CD4-positive, alpha-beta T cell (primary cell): ENCODE measurements around the gene CH25H. TPM values are rescaled to one million over a fixed set of nuclear protein-coding genes. Genes with fewer than 3 reads are reported as not detected.

Experiments used
- ATAC-seq: fragments of 200-7000 bp; cut with Tn5 transposase; one replicate; pipeline ENCODE4 v1.10.0; 2022; ENCODE audit warnings: mild to moderate bottlenecking; ENCODE audit not compliant: poor library complexity
- CTCF ChIA-PET: fragments of 350-600 bp; sonication (Branson Sonifier 250); formaldehyde crosslinking; loops from one replicate; lab custom pipeline; 2021; ENCODE audit warnings: antibody characterized with exemption, inconsistent platforms; lab: Charles Lee
- POLR2A ChIA-PET: fragments of 350-600 bp; sonication (Branson Sonifier 250); formaldehyde crosslinking; loops from one replicate; lab custom pipeline; 2021; ENCODE audit warnings: antibody characterized with exemption, inconsistent platforms; lab: Charles Lee
- DNase-seq, 14 experiments: peaks; one replicate each; pipeline ENCODE4 v3.0.0-alpha.2; 2013 to 2020; ENCODE audit warnings: mixed read lengths in 2 of 14
- H3K27ac ChIP-seq, 2 donors: one replicate each; pipeline versions ENCODE4 v1.5.1 to v1.7.0; 2013; ENCODE audit warnings: low read length in 2 of 2, low read depth in 1 of 2, mild to moderate bottlenecking in 1 of 2
- H3K27me3 ChIP-seq, 2 experiments: 1 replicate in 1 of 2; 2 replicates in 1 of 2; pipeline versions ENCODE4 v1.6.1 to v1.7.0; 2013; ENCODE audit warnings: low read length in 2 of 2, control low read depth in 1 of 2, mild to moderate bottlenecking in 1 of 2, moderate library complexity in 1 of 2; ENCODE audit not compliant: insufficient read depth in 2 of 2, control insufficient read depth in 1 of 2
- H3K36me3 ChIP-seq: one replicate; pipeline ENCODE4 v1.6.1; 2013; ENCODE audit warnings: low read length, control low read depth; ENCODE audit not compliant: insufficient read depth
- H3K4me1 ChIP-seq: one replicate; pipeline ENCODE4 v1.6.1; 2013; ENCODE audit warnings: low read length, control low read depth; ENCODE audit not compliant: insufficient read depth
- H3K4me3 ChIP-seq: one replicate; pipeline ENCODE4 v1.5.1; 2013; ENCODE audit warnings: mild to moderate bottlenecking, low read length, moderate library complexity
- H3K9me3 ChIP-seq, 2 experiments: 1 replicate in 1 of 2; 2 replicates in 1 of 2; pipeline versions ENCODE4 v1.6.1 to v1.7.0; 2013; ENCODE audit warnings: low read length in 2 of 2, mild to moderate bottlenecking in 2 of 2, control low read depth in 1 of 2, moderate library complexity in 1 of 2; ENCODE audit not compliant: control insufficient read depth in 1 of 2, insufficient read depth in 1 of 2
- H3K27ac Mint-ChIP-seq: one replicate; pipeline ENCODE4 v1.8.0; 2020; ENCODE audit warnings: mixed read lengths
- H3K27me3 Mint-ChIP-seq: one replicate; pipeline ENCODE4 v1.8.0; 2021; ENCODE audit warnings: mixed read lengths
- H3K36me3 Mint-ChIP-seq: one replicate; pipeline ENCODE4 v1.8.0; 2021; ENCODE audit warnings: low read depth, mixed read lengths
- H3K4me1 Mint-ChIP-seq: one replicate; pipeline ENCODE4 v1.8.0; 2021; ENCODE audit warnings: low read depth, mixed read lengths
- H3K4me3 Mint-ChIP-seq: one replicate; pipeline ENCODE4 v1.8.0; 2020; ENCODE audit warnings: mild to moderate bottlenecking, mixed read lengths
- H3K9me3 Mint-ChIP-seq: one replicate; pipeline ENCODE4 v1.8.0; 2020; ENCODE audit warnings: mixed read lengths
- intact Hi-C, 2 experiments: fragments of 100-400 bp; cut with DNase I in 1 of 2; cut with micrococcal nuclease in 1 of 2; formaldehyde crosslinking; loops; one replicate each; pipeline versions ENCODE4 v1.15.1 to v1.9.0; 2023 to 2025; cut with DNase I, micrococcal nuclease
- total RNA-seq, 174 experiments: library from RNA in 2 of 174; stranded (reverse) in 2 of 174; gene quantifications; one replicate each; pipeline ENCODE4 v1.2.3 and lab custom pipeline; 2021 to 2026
- TF ChIP-seq, protein P1 (sequence below): fragments of 200-600 bp; IDR thresholded peaks from one replicate; pipeline ENCODE4 v1.8.0; 2022; ENCODE audit warnings: antibody characterized with exemption, mild to moderate bottlenecking

The CH25H gene
- total RNA-seq, 2 experiments from 2014 or later: 0.49 to 0.50 TPM

DNA sequence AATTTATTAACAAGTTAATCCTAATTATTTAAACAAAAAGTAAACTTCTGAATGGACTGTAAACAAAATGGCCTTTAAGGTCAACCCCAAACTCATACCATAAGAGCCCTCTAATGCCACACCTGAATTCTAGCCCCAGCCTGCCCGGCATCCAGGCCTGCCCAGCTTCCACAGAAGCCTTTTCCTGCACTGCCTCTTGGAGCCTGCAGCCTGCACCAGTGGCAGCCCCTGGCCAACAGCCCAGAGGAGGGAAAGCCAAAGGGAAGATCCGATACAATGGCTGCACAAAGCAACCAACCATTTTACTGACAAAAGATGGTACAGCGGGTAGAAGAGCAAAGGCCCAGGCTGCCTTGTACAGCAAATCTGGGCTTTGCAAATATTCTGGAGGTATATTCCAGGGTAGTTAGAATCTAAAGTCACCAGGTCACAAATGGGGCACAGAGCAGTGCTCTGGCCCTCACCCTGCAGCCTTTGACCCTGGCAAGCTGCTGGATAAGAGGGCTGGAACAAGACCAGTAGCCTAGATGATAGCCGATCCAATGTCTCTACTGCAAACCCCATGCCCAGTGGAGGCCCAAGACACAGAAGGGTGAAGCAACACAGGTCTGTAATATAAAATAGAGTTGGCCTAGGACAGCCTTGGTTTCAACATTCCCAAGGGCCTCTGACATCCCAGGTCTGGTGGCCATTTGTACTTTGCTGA is 12.5 kb upstream of the CH25H start:
- H3K9me3 ChIP-seq: no peaks in the 10 kb centered on the region
- CTCF ChIA-PET: interaction anchor here (1.2 kb wide), 1 partner anchor 287 kb away, joined by 4 read pairs; no protein-coding TSS in a partner anchor
- no peak overlapping the region for H3K27ac ChIP-seq
- H3K4me1 ChIP-seq: peaks cover 3% of the 10 kb centered on the region
- POLR2A ChIA-PET: no interaction called here
- H3K27ac Mint-ChIP-seq: no peak overlapping the region
- H3K27me3 Mint-ChIP-seq: no peaks in the 10 kb centered on the region
- TF ChIP-seq, protein P1, sequence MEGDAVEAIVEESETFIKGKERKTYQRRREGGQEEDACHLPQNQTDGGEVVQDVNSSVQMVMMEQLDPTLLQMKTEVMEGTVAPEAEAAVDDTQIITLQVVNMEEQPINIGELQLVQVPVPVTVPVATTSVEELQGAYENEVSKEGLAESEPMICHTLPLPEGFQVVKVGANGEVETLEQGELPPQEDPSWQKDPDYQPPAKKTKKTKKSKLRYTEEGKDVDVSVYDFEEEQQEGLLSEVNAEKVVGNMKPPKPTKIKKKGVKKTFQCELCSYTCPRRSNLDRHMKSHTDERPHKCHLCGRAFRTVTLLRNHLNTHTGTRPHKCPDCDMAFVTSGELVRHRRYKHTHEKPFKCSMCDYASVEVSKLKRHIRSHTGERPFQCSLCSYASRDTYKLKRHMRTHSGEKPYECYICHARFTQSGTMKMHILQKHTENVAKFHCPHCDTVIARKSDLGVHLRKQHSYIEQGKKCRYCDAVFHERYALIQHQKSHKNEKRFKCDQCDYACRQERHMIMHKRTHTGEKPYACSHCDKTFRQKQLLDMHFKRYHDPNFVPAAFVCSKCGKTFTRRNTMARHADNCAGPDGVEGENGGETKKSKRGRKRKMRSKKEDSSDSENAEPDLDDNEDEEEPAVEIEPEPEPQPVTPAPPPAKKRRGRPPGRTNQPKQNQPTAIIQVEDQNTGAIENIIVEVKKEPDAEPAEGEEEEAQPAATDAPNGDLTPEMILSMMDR: no peak
- H3K36me3 ChIP-seq: peaks cover 26% of the 10 kb centered on the region
- no peak overlapping the region for H3K4me3 ChIP-seq
- ATAC-seq: no peak
- no peaks in the 10 kb centered on the region for H3K27me3 ChIP-seq
- no peak overlapping the region for H3K4me3 Mint-ChIP-seq
- peaks cover 66% of the 10 kb centered on the region for H3K36me3 Mint-ChIP-seq
- DNase-seq: no peak
- H3K4me1 Mint-ChIP-seq: peaks cover 11% of the 10 kb centered on the region
- no peaks in the 10 kb centered on the region for H3K9me3 Mint-ChIP-seq
- intact Hi-C loops: loop anchor here in 1 of 2 experiments (5.0 to 10.0 kb wide), 2 partner anchors 532 to 655 kb away; no protein-coding TSS in a partner anchor

DNA sequence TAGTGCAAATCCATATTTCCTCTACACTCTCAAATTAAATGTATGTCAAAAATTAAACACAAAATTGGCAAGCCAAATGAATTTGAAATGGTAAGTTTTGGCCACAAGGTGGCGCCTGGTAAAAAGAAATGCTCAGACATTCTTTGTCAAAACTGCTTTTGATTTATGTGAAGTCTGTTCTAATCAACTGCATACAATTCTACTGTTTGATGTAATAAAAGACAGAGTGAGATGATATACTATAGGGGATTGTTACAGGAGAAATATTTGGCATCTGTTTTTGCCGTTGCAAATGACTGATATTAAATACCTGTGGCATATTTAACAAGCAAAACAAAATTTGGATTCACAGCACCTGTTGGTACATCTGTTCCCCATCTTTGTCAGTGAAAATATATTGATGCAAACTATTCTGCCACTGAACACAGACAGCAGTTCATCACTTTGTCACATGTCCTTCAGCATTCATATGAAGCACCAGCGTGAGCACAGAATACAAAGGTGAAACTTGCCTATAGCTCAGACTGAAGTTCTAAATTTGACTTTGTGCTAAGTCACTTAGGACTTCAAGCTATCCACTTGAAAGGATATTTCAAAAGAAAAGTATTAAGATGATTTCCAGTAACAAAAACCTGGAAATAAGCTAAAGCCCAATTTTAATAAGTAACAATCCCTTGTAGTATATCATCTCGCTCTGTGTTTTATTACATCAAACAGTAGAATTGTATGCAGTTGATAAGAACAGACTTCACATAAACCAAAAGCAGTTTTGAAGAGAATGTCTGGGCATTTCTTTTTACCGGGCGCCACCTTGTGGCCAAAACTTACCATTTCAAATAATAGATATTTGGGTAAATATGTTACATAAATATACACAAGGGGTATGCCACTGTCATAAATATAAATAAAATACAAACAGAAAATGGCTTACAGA is 10.2 kb upstream of the CH25H start:
- TF ChIP-seq, protein P1: peak; percentile 77
- peaks cover 3% of the 10 kb centered on the region for H3K4me1 ChIP-seq
- no peaks in the 10 kb centered on the region for H3K9me3 ChIP-seq
- no peak overlapping the region for H3K27ac ChIP-seq
- DNase-seq (peak; percentile 39 to 80 (median 58)), ATAC-seq (peak; percentile 69)
- ChIA-PET CTCF (interaction anchor here (0.6 to 2.4 kb wide), 8 partner anchors 10 to 426 kb away, joined by 3 to 8 read pairs (median 4); partner anchors contain the start of genes CH25H and LIPA), POLR2A (interaction anchor here (1.1 to 1.6 kb wide), 4 partner anchors 84 to 337 kb away, joined by 3 to 5 read pairs (median 4); partner anchors contain the start of genes IFIT2 and STAMBPL1)
- Mint-ChIP-seq H3K36me3 (peaks cover 58% of the 10 kb centered on the region), H3K4me1 (peaks cover 10% of the 10 kb centered on the region), H3K27ac (peak overlapping the region; percentile 73), H3K9me3 (no peaks in the 10 kb centered on the region), H3K27me3 (peaks cover 3% of the 10 kb centered on the region), H3K4me3 (no peak overlapping the region)
- intact Hi-C loops: loop anchor here (1.0 to 10.0 kb wide), 7 partner anchors 282 to 653 kb away; no protein-coding TSS in a partner anchor
- H3K36me3 ChIP-seq: peaks cover 24% of the 10 kb centered on the region
- no peaks in the 10 kb centered on the region for H3K27me3 ChIP-seq
- H3K4me3 ChIP-seq: no peak overlapping the region

DNA sequence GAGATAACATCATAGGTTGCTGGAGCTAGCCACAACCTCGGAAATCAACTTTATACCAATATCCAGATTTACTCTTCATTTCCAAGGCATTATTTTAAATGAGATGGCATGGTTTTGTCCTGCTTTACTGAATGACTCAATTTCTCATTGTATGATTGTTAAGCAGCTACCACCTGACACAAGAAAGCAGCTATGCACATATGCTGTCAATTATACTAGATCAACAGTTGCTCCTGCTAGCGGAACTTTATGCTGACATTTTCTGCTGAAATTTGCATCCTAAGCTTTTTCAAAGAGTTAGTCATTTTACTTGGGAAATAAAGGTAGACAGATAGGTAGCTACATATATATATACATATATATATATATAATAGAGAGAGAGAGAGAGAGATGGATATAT is 8.9 kb upstream of the CH25H start:
- Mint-ChIP-seq H3K36me3 (peaks cover 47% of the 10 kb centered on the region), H3K27ac (no peak overlapping the region), H3K9me3 (no peaks in the 10 kb centered on the region), H3K4me1 (peaks cover 10% of the 10 kb centered on the region), H3K4me3 (no peak overlapping the region), H3K27me3 (peaks cover 9% of the 10 kb centered on the region)
- Histone ChIP-seq H3K9me3 (no peaks in the 10 kb centered on the region), H3K27ac (no peak overlapping the region), H3K36me3 (peaks cover 24% of the 10 kb centered on the region), H3K4me1 (peaks cover 3% of the 10 kb centered on the region), H3K27me3 (no peaks in the 10 kb centered on the region), H3K4me3 (no peak overlapping the region)
- ChIA-PET POLR2A (interaction anchor here (1.2 kb wide), 1 partner anchor 9 kb away, joined by 3 read pairs; the partner anchor contains the start of gene CH25H), CTCF (interaction anchor here (1.0 kb wide), 1 partner anchor 29 kb away, joined by 3 read pairs; no protein-coding TSS in a partner anchor)
- intact Hi-C loops: loop anchor here in 1 of 2 experiments (2.0 to 10.0 kb wide), 3 partner anchors 347 to 651 kb away; no protein-coding TSS in a partner anchor
- TF ChIP-seq, protein P1: no peak
- ATAC-seq (no peak), DNase-seq (no peak)
